Suprapubic skin (tissue), 4 donors: ENCODE measurements around the gene AKR7A3.

Experiments used
- CTCF ChIP-seq, 2 donors: fragments of 200-600 bp in 1 of 2; fragments of 450-650 bp in 1 of 2; sonication (generic) in 1 of 2; IDR thresholded peaks; one replicate each; pipeline ENCODE4 v1.5.1; 2016 to 2019; ENCODE audit warnings: antibody characterized with exemption in 2 of 2, mild to moderate bottlenecking in 1 of 2, moderate library complexity in 1 of 2
- POLR2A ChIP-seq, 2 donors: fragments of 450-650 bp; IDR thresholded peaks; one replicate each; pipeline ENCODE4 v1.6.1; 2017; ENCODE audit warnings: antibody characterized with exemption in 2 of 2, mild to moderate bottlenecking in 2 of 2, moderate library complexity in 2 of 2
- POLR2AphosphoS5 ChIP-seq, 3 donors: sonication (generic); formaldehyde crosslinking; IDR thresholded peaks; one replicate each; pipeline ENCODE4 v1.6.1; 2017; ENCODE audit warnings: antibody characterized with exemption in 3 of 3

DNA sequence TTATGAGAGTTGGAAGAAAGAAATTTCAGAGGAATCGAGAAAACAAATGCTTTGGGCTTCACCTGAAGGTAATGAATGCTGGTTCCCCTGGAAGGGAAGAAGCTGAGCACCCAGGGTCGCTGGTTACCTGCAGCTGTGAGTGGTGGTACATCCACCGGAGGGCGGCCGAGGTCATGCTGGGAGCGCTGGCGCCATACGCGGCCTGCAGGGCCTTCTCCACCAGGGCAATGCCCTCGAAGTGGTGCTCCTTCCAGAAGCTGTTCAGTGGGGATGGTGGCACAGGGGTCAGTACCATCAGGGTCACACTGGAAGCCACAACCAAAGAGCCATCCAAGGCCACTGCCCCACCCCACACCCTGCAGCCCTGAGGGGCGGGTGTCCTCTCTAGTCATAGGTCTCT is 20.1 kb downstream of the AKR7A3 start:
- no peak for TF ChIP-seq POLR2A (IDR thresholded peaks at IDR 0.05)
- no peak for TF ChIP-seq POLR2AphosphoS5 (IDR thresholded peaks at IDR 0.05)
- TF ChIP-seq CTCF (IDR thresholded peaks at IDR 0.05): no peak
